Stimulated activated CD8-positive, alpha-beta memory T cell treated with anti-CD3 and anti-CD28 coated beads, Interleukin-15, amount 100 ng/mL, for 1 hour (primary cell): Measurements from ENCODE around the gene CRYL1.

ENCODE experiments used
- DNase-seq: peaks from one replicate; pipeline ENCODE4 v3.0.0-alpha.2; 2020; ENCODE audit warnings: low read depth

The CRYL1 gene

DNA sequence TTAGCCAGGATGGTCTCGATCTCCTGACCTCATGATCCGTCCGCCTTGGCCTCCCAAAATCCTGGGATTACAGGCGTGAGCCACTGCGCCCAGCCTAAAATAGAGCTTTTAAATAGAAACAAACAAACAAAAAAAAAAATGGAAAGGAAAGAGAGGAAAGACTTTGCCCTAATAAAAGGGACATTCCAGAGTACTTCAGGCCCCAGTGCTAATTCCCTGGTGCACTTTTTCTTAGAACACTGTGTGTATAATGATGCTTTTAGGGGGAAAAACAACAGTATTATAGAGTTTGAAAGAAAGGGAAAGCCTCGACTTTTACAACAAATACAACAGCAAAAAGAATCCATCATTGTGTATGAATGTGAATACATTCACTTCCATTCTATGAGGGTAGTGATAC is 104.7 kb downstream of the CRYL1 start:
- no peak for DNase-seq

DNA sequence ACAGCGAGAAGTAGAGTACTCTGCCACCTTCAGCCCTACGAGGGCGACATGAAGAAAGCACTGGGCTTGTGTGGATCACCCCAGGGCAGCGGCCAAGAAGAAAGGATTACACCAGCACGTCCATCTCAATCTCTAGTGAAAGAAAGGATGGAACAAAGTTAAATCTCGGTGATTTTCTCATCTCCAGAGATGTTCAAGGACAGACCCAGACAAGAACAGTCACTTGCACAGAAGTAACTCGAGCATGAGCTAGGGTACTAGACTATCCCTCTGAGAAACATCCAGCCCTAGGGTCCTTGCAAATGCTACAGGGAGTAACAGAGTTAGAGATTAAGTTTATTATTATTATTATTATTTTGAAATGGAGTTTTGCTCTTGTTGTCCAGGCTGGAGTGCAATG is 106.7 kb downstream of the CRYL1 start:
- DNase-seq = no peak

DNA sequence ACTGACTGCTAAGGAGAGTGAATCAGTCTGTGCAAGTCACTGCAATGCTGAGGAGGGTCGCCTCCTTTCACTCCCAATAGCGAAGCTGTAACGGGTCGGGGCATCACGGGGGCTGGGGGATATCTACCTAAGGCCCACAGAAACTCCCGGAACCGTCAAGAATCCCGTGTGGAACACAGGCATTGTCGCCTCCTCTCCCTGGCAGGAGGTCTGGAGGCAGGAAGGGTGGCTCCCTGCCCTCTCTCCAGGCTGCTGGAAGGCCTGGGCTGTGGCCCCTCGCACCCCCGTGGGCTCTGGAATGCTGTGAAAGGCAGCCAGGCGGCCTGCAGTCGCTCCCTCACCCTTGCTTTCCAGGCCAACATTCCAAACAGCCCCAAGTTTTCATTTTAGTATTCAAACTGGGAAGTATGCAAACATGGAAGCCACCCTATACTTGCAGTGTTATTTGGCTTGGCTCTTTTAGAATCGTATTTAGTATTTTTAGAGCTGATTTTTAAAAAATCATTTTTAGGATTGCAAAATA is 109.4 kb downstream of the CRYL1 start:
- no peak for DNase-seq

GRCh38 chr13:20415694-20416107 is 110.0 kb downstream of the CRYL1 start:
- no peak for DNase-seq

GRCh38 chr13:20415306-20415679 is 110.4 kb downstream of the CRYL1 start:
- DNase-seq = no peak

DNA sequence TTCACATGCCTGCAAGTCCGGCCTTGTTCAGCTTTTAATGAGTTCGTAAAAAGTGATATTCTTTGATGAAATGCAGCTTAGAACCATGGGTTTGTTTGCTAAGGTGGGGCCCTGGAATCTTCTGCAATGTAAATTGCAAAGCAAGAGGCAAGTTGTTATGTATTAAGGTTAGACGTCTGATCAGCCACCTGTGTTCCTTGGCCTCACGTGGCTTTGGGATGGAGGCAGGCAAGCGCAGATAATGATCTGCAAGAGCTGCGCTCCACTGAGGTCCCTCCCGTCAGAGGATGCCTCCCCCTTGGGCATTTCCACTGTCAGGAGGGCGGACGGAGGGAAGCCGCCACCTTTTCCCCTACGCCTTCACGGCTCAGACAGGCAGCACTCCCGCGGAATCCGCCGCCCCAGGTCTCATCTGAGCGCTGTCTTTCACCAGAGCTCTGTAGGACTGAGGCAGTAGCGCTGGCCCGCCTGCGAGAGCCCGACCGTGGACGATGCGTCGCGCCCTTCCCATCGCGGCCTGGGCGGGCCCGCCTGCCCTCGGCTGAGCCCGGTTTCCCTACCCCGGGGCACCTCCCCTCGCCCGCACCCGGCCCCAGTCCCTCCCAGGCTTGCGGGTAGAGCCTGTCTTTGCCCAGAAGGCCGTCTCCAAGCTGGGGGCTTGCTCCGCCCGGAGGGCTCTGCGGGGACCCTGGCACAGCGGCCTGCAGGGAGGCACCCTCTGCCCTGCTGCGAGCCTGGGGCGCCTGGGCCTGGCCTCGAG is 110.9 kb downstream of the CRYL1 start:
- DNase-seq = no peak

DNA sequence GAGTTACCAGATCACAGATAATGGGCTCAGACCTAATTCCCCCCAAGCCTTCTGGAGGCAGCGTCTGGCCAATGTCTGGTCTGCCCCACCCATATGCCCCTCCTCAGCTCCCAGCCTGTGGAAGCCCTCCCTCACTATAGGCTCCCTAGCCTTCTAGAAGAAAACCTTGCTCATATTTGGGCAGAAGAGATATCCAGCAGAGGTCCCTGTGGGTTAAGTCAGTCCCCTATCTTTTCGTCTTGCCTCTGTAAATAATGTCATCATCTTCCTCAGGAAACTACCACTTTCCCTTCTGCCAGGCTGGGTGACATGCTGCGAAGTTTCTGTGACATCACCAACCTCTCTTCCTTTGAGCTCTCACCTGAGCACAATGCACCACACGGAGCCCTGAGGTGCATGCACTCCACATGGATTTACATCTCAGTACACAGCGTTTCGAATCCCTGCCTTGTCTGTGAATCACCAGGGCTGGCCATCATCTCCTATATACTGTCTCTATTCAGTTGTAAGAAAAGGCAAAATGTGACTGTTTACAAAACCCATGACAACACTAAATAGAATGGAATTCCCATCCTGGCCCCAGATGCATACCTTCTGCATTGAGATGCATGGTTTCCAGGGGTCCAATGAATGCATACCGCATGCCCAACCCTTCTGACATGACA is 112.8 kb downstream of the CRYL1 start:
- no peak for DNase-seq

- DNase-seq = no peak
Observed at GRCh38 chr13:20411638-20412342, 113.9 kb downstream of the CRYL1 start.

- DNase-seq = no peak
Observed at GRCh38 chr13:20410726-20411125, 114.9 kb downstream of the CRYL1 start.

GRCh38 chr13:20408181-20408580 is 117.5 kb downstream of the CRYL1 start:
- DNase-seq = no peak

- no peak for DNase-seq
Observed at GRCh38 chr13:20407759-20408158, 117.9 kb downstream of the CRYL1 start.

- no peak for DNase-seq
Observed at GRCh38 chr13:20405691-20406090, 120.0 kb downstream of the CRYL1 start.

- DNase-seq = no peak
Observed at GRCh38 chr13:20404488-20405222, 121.0 kb downstream of the CRYL1 start.

DNA sequence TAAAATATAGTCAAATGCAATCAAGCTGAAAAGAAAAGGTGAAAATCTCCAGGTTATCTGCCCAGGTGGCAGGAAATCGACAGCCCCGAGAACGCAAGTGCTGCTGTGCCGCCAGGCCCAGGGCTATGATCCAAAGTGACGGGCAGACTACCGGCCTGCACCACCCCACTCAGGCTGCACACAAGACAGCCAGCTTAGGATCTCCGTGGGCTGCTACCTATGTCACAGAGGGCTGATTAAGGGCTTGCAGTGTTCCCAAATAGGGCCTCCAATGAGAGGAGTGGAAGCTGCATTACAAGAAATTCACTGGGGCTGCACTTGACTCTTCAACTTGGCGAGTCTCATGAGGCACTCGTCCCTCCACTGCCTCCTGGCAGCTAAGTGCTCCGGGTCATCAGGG is 121.8 kb downstream of the CRYL1 start:
- DNase-seq = no peak

DNA sequence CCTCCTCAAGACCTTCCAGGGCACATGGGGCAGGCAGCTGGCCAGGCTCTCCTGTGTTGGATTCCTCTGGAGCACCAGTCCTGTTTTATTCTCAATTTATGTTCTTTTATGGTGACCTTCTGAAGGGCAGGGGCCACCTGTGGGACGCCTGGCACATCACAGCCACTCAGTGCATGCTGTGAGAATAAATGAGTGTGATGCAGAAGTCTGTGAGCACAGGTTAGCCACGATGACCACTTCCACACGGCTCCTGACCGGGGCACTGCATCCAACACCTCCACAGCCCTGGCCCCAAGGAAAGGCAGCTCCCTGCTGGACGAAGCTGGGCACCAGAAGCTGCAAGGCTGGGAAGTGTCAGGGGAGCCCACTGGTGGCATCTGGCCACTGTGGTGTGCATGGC is 122.8 kb downstream of the CRYL1 start:
- no peak for DNase-seq

DNA sequence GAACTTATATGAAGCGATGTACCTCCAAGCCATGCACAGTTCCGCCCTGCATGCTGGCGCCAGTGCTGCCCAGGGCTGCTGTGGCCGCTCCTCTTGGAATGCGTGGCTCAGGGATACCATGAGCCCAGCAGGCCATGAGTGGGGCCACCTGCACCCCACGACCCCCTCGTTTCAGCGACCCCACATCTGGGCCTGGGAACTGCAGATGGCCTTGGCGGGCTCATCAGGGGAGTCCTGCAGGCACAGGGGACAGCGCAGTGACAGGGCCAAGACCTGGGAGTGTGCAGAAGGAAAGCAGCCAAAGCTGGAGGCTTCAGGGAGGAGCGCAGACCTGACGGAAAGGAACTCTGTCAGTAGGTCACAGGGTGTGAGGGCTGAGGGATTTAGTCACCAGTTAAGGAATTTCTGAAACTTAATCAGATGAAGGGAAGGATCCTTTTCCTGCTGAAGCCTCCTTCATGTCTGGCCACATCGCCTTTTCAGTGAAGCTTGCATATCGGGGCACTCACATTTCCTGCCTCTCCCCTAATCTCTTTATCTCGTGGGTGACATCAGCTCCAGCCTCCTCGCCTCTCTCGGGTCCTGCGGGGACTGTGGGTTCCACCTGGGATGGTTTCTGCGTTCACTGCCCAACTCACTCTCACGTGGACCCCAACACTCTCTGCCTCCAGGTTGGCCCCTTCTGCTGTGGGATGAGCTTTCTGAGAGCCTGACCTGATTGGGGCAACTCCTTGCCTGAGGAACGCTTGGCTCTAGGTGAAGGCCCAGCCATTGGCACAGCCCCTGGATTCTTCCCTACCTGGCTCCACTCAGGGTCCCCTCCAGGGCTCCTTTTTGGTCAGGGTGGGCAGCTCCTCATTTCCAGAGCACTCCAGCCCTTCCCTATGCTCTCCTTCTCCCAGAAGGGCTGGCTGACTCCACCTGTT is 123.5 kb downstream of the CRYL1 start:
- no peak for DNase-seq

- DNase-seq = no peak
Observed at GRCh38 chr13:20401531-20401930, 124.1 kb downstream of the CRYL1 start.

GRCh38 chr13:20400774-20401173 is 124.9 kb downstream of the CRYL1 start:
- no peak for DNase-seq

- DNase-seq = no peak
Observed at GRCh38 chr13:20399961-20400360, 125.7 kb downstream of the CRYL1 start.

GRCh38 chr13:20399515-20399914 is 126.1 kb downstream of the CRYL1 start:
- no peak for DNase-seq

GRCh38 chr13:20398459-20398858 is 127.2 kb downstream of the CRYL1 start:
- DNase-seq = no peak
